Neuronal stem cell (in vitro differentiated cells): Measurements from ENCODE around the gene SMDT1.
A peak's percentile ranks its signal among the peaks of the same experiment; 100 is the strongest.
"Not testable (repeated sequence)": the region's sequence is repeated elsewhere in the genome, so short reads cannot be mapped to it uniquely, and the experiment has no call there.

Experiments
- DNase-seq: peaks from one replicate; pipeline ENCODE4 v3.0.0-alpha.2; 2013; ENCODE audit warnings: low spot score
- H2AFZ ChIP-seq: one replicate; pipeline ENCODE4 v1.6.1; 2013; ENCODE audit warnings: mild to moderate bottlenecking, low read length, inconsistent platforms
- H2AK5ac ChIP-seq: 2 replicates; pipeline ENCODE4 v1.6.1; 2013; ENCODE audit warnings: low read depth, mild to moderate bottlenecking, inconsistent platforms, low read length, moderate library complexity, mixed read lengths
- H2BK120ac ChIP-seq: 2 replicates; pipeline ENCODE4 v1.6.1; 2013; ENCODE audit warnings: low read depth, mild to moderate bottlenecking, inconsistent platforms, low read length, moderate library complexity, mixed read lengths
- H2BK12ac ChIP-seq: one replicate; pipeline ENCODE4 v1.6.1; 2013; ENCODE audit warnings: low read length, inconsistent platforms
- H2BK15ac ChIP-seq: 2 replicates; pipeline ENCODE4 v1.6.1; 2013; ENCODE audit warnings: mild to moderate bottlenecking, low read length, inconsistent platforms, mixed read lengths
- H2BK5ac ChIP-seq: one replicate; pipeline ENCODE4 v1.6.1; 2013; ENCODE audit warnings: inconsistent platforms, mild to moderate bottlenecking, low read length, moderate library complexity
- H3K14ac ChIP-seq: one replicate; pipeline ENCODE4 v1.6.1; 2013; ENCODE audit warnings: low read length, inconsistent platforms
- H3K18ac ChIP-seq: 2 replicates; pipeline ENCODE4 v1.6.1; 2013; ENCODE audit warnings: low read length, inconsistent platforms
- H3K23ac ChIP-seq: 2 replicates; pipeline ENCODE4 v1.6.1; 2013; ENCODE audit warnings: low read depth, mild to moderate bottlenecking, mixed read lengths, low read length, inconsistent platforms; ENCODE audit not compliant: poor library complexity
- H3K27ac ChIP-seq: replicated peaks from 3 replicates; pipeline ENCODE4 v1.5.1; 2013; ENCODE audit warnings: low read length, inconsistent platforms
- H3K27me3 ChIP-seq, 3 experiments: 2 replicates each; pipeline ENCODE4 v1.6.1; 2013; ENCODE audit warnings: low read length in 3 of 3, mild to moderate bottlenecking in 2 of 3, inconsistent platforms in 1 of 3, low read depth in 1 of 3, mixed read lengths in 1 of 3, moderate library complexity in 1 of 3; ENCODE audit not compliant: control insufficient read depth in 3 of 3, insufficient read depth in 3 of 3
- H3K36me3 ChIP-seq, 2 donors: replicated peaks in 1 of 2; 2 replicates each; pipeline ENCODE4 v1.6.1; 2013; ENCODE audit warnings: low read length in 2 of 2; ENCODE audit not compliant: control insufficient read depth in 2 of 2, insufficient read depth in 2 of 2
- H3K4ac ChIP-seq: 2 replicates; pipeline ENCODE4 v1.6.1; 2013; ENCODE audit warnings: inconsistent platforms, mild to moderate bottlenecking, low read length, moderate library complexity
- H3K4me1 ChIP-seq, 2 donors: 1 replicate in 1 of 2; 2 replicates in 1 of 2; pipeline ENCODE4 v1.6.1; 2013; ENCODE audit warnings: low read length in 2 of 2, low read depth in 1 of 2; ENCODE audit not compliant: control insufficient read depth in 2 of 2, insufficient read depth in 1 of 2
- H3K4me2 ChIP-seq: one replicate; pipeline ENCODE4 v1.6.1; 2013; ENCODE audit warnings: mild to moderate bottlenecking, low read length, inconsistent platforms; ENCODE audit not compliant: insufficient read depth, poor library complexity, severe bottlenecking
- H3K4me3 ChIP-seq, 2 donors: 2 replicates each; pipeline ENCODE4 v1.5.1; 2013; ENCODE audit warnings: low read length in 2 of 2, mild to moderate bottlenecking in 2 of 2, inconsistent platforms in 1 of 2, moderate library complexity in 1 of 2
- H3K79me1 ChIP-seq: one replicate; pipeline ENCODE4 v1.6.1; 2013; ENCODE audit warnings: low read depth, mild to moderate bottlenecking, inconsistent platforms, low read length, moderate library complexity
- H3K9ac ChIP-seq: one replicate; pipeline ENCODE4 v1.6.1; 2013; ENCODE audit warnings: mild to moderate bottlenecking, low read depth, low read length, inconsistent platforms; ENCODE audit not compliant: poor library complexity
- H3K9me3 ChIP-seq, 2 donors: replicated peaks in 1 of 2; 2 replicates each; pipeline versions ENCODE3 to v1.6.1; 2013; ENCODE audit warnings: low read length in 2 of 2, mild to moderate bottlenecking in 2 of 2, inconsistent platforms in 1 of 2, low read depth in 1 of 2, mixed read lengths in 1 of 2, moderate library complexity in 1 of 2; ENCODE audit not compliant: control insufficient read depth in 2 of 2, insufficient read depth in 1 of 2
- H4K8ac ChIP-seq: one replicate; pipeline ENCODE4 v1.6.1; 2013; ENCODE audit warnings: low read depth, mild to moderate bottlenecking, inconsistent platforms, low read length, moderate library complexity
- H4K91ac ChIP-seq: one replicate; pipeline ENCODE4 v1.6.1; 2013; ENCODE audit warnings: low read length, low read depth, mild to moderate bottlenecking, inconsistent platforms; ENCODE audit not compliant: poor library complexity
- WGBS, 2 donors: extraction: QIAGEN DNeasy Blood & Tissue Kit; methylation state at CpG; one replicate each; pipeline ENCODE4 v1.1.7; 2013; ENCODE audit warnings: missing lambda C conversion rate in 2 of 2, mixed read lengths in 1 of 2; ENCODE audit not compliant: insufficient read length in 2 of 2, insufficient replicate concordance in 1 of 2; ENCODE audit errors: extremely low coverage in 2 of 2; 5-methylcytosine and 5-hydroxymethylcytosine counted together

Gene SMDT1

DNA sequence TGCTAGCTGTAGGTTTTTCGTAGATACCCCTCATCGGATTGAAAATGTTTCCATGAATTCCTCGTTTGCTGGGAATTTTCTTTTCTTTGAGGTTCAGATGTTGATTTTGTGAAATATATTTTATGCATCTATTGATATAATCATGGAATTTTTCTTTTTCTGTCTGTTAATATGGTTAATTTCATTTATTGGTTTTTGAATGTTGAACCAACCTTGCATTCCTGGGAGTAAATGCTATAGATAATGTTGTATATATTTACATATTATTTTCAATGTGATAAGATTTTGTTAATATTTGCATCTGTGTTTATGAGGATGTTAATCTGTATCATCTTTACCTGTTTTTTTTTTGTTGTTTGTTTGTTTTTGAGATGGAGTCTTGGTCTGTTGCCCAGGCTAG, 21.7 kb downstream of the SMDT1 start:
- H3K18ac ChIP-seq: no peak overlapping the region
- no peak overlapping the region for H2AK5ac ChIP-seq
- no peak overlapping the region for H2BK5ac ChIP-seq
- no peak overlapping the region for H4K8ac ChIP-seq
- H3K4ac ChIP-seq: no peak overlapping the region
- no CpG with 5 or more reads among the region's 3 CpGs for WGBS, 2 donors
- peaks cover 3% of the 10 kb centered on the region for H3K79me1 ChIP-seq
- H2BK15ac ChIP-seq: no peak overlapping the region
- no peak overlapping the region for H3K9ac ChIP-seq
- no peaks in the 10 kb centered on the region for H3K36me3 ChIP-seq
- DNase-seq: no peak
- no peak overlapping the region for H4K91ac ChIP-seq
- H3K23ac ChIP-seq: no peak overlapping the region
- H3K9me3 ChIP-seq: peaks cover 4 to 42% of the 10 kb centered on the region in 2 donors
- no peak overlapping the region for H3K4me3 ChIP-seq
- no peak overlapping the region for H2BK12ac ChIP-seq
- no peak overlapping the region for H2BK120ac ChIP-seq
- H3K27me3 ChIP-seq: no peaks in the 10 kb centered on the region
- H3K14ac ChIP-seq: no peak overlapping the region
- no peaks in the 10 kb centered on the region for H3K4me1 ChIP-seq
- no peak overlapping the region for H2AFZ ChIP-seq
- H3K4me2 ChIP-seq: no peak overlapping the region
- no peak overlapping the region for H3K27ac ChIP-seq

GRCh38 chr22:42104332-42104860, 24.9 kb downstream of the SMDT1 start:
- H2BK120ac ChIP-seq, H2AK5ac ChIP-seq, H3K27me3 ChIP-seq, H3K4ac ChIP-seq, H3K9ac ChIP-seq, H3K14ac ChIP-seq, H3K4me2 ChIP-seq, H2BK5ac ChIP-seq, H3K18ac ChIP-seq, H2AFZ ChIP-seq, H4K8ac ChIP-seq, H3K36me3 ChIP-seq, H2BK15ac ChIP-seq, H4K91ac ChIP-seq, DNase-seq, H3K4me1 ChIP-seq, H3K79me1 ChIP-seq, H3K27ac ChIP-seq, H3K4me3 ChIP-seq, H3K23ac ChIP-seq, H2BK12ac ChIP-seq: not testable (repeated sequence)
- no CpG with 5 or more reads among the region's 6 CpGs for WGBS, 2 donors
- peaks cover 2 to 35% of the 10 kb centered on the region in 2 donors for H3K9me3 ChIP-seq

- H3K27me3 ChIP-seq: no peaks in the 10 kb centered on the region
- DNase-seq: no peak
- H2BK120ac ChIP-seq: no peak overlapping the region
- no peak overlapping the region for H3K27ac ChIP-seq
- no peak overlapping the region for H2AK5ac ChIP-seq
- no peak overlapping the region for H3K23ac ChIP-seq
- no peaks in the 10 kb centered on the region for H3K79me1 ChIP-seq
- H3K4me1 ChIP-seq: no peaks in the 10 kb centered on the region
- no peak overlapping the region for H4K8ac ChIP-seq
- no peak overlapping the region for H2AFZ ChIP-seq
- H3K9ac ChIP-seq: no peak overlapping the region
- H3K4ac ChIP-seq: no peak overlapping the region
- H2BK12ac ChIP-seq: no peak overlapping the region
- no peak overlapping the region for H3K14ac ChIP-seq
- H3K4me3 ChIP-seq: no peak overlapping the region
- no peak overlapping the region for H2BK5ac ChIP-seq
- H4K91ac ChIP-seq: no peak overlapping the region
- no peaks in the 10 kb centered on the region for H3K36me3 ChIP-seq
- H3K9me3 ChIP-seq: peaks cover 2 to 21% of the 10 kb centered on the region in 2 donors
- H2BK15ac ChIP-seq: no peak overlapping the region
- no peak overlapping the region for H3K18ac ChIP-seq
- peak overlapping the region; percentile 4 for H3K4me2 ChIP-seq
- WGBS, 2 donors: no CpG with 5 or more reads among the region's 18 CpGs
Observed at GRCh38 chr22:42108848-42109247, 29.3 kb downstream of the SMDT1 start.

- Histone ChIP-seq H3K27ac (no peak overlapping the region), H2AK5ac (no peak overlapping the region), H3K36me3 (peaks cover 0 to 3% of the 10 kb centered on the region in 2 donors), H3K4ac (no peak overlapping the region), H3K9ac (no peak overlapping the region), H3K9me3 (peaks cover 10 to 21% of the 10 kb centered on the region in 2 donors), H3K4me2 (no peak overlapping the region), H3K14ac (no peak overlapping the region), H3K23ac (no peak overlapping the region), H2BK5ac (no peak overlapping the region), H2AFZ (no peak overlapping the region), H2BK120ac (no peak overlapping the region), H4K8ac (no peak overlapping the region), H4K91ac (no peak overlapping the region), H3K4me1 (no peaks in the 10 kb centered on the region), H3K18ac (no peak overlapping the region), H3K27me3 (peaks cover 0 to 2% (median 0%) of the 10 kb centered on the region in 3 experiments), H2BK15ac (no peak overlapping the region), H2BK12ac (no peak overlapping the region), H3K79me1 (no peaks in the 10 kb centered on the region), H3K4me3 (no peak overlapping the region)
- no CpG with 5 or more reads among the region's 4 CpGs for WGBS, 2 donors
- DNase-seq: no peak
Observed at GRCh38 chr22:42111798-42112197, 32.3 kb downstream of the SMDT1 start.
